ENCODE data around the gene PDLIM5.
"Not testable (repeated sequence)": the region's sequence is repeated elsewhere in the genome, so short reads cannot be mapped to it uniquely, and the experiment has no call there.

The PDLIM5 gene, protein sequence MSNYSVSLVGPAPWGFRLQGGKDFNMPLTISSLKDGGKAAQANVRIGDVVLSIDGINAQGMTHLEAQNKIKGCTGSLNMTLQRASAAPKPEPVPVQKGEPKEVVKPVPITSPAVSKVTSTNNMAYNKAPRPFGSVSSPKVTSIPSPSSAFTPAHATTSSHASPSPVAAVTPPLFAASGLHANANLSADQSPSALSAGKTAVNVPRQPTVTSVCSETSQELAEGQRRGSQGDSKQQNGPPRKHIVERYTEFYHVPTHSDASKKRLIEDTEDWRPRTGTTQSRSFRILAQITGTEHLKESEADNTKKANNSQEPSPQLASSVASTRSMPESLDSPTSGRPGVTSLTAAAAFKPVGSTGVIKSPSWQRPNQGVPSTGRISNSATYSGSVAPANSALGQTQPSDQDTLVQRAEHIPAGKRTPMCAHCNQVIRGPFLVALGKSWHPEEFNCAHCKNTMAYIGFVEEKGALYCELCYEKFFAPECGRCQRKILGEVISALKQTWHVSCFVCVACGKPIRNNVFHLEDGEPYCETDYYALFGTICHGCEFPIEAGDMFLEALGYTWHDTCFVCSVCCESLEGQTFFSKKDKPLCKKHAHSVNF

DNA sequence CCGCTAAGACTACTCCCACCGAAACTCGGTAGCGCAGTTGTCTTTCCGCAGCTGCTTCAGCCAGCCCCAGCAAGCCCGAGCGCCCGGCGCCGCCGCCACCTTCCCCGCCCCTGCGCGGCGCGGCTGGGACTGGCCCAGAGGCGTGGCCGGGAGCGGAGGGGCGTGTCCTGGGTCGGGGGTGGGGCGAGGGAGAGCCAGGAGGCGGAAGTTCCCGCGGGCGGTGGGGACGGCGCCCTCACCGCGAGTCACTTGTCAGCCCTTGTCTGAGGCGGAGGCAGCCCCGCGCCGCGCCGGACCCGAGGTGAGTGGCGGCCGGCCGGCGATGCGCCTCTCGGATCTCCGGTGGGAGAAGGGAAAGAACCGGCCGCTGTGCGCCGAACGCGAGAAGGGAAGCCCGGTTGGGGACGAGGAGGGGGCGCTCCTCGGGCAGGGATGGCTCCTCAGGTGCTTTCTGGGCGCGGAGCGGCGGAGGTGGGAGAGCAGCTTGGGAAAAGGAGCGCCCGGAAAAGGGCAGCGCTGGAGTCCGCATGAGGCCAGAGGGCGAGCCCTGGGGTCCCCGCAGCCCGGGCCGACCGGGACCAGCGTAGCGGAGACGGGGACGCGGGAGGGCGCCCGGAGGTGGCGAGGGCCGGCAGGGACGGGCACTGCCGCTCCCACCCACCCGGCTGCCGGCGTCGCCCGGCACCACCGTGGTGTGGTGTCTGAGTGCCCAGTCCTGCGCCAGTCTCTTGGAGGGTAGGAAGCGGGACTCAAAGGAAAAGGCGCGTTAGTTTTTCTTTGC lies at the start of gene PDLIM5:
Gene PDLIM5 (plus strand): TSS at position 248 of the 781 bp plus-strand sequence. CDS start 3,347 bp downstream, outside the sequence.
- peak; percentile 76 to 82 for DNase-seq (ENCODE audit: low read depth in 2 of 2)

DNA sequence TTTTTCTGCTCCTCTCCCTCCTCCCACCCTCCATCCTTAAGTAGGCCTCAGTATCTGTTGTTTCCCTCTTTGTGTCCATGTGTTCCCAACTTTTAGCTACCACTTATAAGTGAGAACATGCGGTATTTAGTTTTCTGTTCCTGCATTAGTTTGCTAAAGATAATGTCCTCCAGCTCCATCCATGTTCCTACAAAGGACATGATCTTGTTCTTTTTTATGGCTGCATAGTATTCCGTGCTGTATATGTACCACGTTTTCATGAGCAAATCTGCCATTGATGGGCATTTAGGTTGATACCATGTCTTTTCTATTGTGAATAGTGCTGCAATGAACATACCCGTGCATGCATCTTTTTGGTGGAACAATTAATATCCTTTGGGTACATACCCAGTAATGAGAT lies 49.3 kb upstream of the PDLIM5 start:
- not testable (repeated sequence) for DNase-seq (ENCODE audit: low read depth in 2 of 2)

DNA sequence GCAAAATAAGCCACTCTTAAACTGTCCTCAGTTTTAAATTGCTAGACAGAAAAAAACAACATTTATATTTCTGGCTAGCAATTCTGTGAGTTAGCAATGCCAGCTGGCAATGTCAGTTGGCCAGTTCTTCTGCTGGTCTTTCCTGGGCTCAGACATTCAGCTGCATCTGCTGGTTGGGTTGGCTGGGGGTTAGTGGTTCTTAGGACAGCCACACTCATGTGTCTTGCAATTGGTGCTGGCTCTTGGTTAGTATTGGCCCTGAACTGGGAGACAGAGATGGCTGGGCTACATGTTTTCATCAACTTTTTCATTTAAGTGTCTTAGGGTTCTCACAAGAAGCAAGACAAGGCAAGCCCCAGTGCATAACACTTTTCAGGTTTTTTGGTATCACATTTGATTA lies 48.0 kb upstream of the PDLIM5 start:
- DNase-seq (ENCODE audit: low read depth in 2 of 2) = no peak

DNA sequence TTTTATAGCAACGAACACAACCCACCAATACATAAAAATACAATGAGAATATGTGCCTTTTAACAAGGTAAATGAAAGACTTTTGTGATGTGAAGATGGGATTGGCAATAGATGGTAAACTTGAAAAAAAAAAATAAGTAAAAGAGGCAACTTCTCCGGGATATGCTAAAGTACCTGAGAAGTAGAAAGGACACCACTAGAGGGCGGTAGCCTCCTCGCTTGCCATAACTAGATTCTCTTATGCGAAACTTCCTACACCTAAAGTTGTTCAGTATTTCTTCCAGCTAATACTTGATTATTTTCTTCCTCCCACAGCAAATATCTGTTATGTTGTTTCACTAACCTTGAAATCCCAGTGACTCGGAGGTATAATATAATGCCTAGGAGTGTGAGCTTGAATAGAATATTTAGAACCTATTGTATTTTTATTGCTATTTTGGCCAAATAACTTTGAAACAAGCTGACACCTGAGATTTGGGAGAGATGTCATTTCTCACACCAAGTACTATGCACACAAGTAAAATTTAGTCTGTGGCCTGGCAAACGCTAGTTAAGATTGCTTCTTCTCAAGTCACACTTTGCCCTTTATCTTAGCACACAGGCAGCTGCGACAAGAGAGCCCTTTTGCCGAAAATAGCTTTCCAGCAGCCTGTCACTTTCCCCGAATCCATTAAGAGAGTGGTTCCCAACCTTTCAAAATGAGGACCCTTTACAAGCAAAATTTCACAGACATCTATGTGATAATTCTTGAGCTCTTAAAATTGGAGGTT lies 44.9 kb upstream of the PDLIM5 start:
- peak; percentile 11 to 18 for DNase-seq (ENCODE audit: low read depth in 2 of 2)

DNA sequence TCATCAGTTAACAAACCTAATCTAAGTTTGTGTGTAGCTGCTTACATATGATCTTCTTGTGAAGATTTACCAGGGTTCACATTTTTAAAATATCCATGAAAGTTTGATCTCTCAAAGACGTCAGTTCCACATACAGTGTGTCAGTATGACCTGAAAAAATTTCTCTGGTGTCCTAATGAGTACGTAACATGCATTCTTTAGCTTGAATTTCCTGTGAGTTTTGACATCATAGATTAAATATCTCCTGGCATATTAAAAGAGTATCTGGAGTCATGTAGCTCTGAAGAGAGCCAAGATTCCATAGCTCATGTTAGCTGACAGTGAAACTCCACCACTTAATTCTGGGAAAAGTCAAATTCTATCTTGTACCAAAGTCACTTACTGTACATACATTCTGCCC lies 43.9 kb upstream of the PDLIM5 start:
- no peak for DNase-seq (ENCODE audit: low read depth in 2 of 2)

DNA sequence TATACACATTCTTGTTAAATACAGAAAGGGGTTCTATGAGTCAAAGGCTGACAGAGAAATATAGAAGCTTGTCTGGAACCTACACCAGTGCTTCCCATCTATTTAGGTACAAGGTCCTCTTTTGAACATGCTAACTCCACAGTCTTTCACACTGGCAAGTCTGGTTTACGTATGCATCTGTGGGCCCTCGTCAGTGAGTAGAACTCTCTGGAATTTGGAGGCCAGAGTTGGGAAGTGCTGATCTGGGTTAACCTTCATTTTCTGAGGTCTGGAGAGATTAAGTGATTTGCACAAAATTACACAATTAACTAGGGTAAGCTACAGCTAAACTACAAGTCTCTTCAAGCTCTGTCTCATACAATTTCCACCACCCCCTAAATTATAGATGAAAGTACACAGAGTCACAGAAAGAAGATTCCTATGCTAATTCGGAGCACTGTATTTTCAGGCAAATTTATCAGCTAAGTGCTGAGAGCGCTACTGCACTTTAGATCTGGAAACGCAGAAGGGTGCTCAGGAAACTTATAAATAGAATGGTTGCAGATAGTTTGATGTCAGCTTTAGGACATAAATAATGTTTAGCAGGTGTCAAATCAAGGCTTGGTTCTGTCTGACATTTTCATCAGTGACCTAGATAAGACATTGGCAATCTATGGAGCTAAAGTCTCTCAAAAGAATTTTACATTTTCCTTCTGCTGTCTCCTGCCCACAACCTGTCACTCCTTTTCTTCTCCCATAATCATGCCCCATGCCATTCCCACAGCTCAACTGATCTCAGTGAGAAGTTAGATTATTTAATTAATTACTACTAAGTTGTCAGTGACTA lies 43.0 kb upstream of the PDLIM5 start:
- DNase-seq (ENCODE audit: low read depth in 2 of 2) = no peak

DNA sequence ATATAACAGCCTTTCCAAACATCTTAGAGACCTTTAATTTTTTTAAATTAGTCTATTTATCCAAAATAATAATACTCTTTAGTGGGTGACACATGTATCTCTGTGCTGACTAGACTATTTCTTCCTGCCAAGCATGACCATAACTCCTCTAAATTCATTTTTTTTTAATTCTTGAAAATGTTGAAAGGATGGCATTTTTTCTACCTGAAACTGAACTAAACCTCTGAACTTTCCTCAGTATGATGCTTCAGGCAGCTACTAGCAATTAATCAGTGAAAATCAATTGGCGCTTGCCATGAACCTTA lies 42.4 kb upstream of the PDLIM5 start:
- DNase-seq (ENCODE audit: low read depth in 2 of 2) = no peak

DNA sequence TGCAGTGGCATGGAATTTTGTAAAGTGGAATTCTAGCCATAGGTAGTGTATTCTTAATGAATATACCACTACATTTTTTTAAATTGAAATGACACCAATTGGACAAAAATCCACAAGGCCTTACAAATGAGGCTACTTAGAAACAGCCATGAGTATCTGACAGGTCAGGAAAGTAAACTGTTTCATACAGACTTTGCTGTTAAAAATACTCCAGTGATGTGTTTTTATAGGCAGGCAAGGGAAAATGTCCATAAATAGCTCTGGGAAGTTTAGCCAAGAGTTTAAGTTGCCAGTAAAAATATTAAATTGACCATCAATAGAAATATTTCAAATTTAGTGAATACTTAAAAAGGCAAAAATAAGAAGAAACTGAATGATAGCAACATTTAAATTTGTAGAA lies 41.8 kb upstream of the PDLIM5 start:
- no peak for DNase-seq (ENCODE audit: low read depth in 2 of 2)

DNA sequence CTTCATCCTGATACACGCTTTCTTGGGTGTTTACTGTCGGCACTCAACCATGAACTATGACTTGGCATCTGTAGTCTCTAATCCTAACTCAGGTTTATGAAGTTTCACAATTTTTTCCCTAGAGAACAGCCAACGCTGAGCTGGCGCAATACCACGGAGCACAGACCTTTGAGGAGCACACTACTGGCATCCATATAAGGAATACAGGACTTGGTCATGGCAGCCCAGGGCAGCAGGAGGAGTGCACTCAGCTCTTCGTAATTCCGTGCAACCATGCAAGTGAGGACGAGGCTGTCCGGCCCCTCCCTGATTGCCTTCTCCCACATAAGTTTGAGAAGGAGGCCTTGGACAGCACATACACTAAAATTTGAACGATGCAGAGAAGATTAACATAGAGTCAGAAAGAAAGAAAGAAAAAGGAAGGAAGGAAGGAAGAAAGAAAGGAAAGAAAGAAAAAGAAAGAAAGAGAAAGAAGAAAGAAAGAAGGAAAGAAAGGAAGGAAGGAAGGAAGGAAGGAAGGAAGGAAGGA lies 41.0 kb upstream of the PDLIM5 start:
- DNase-seq (ENCODE audit: low read depth in 2 of 2) = no peak

DNA sequence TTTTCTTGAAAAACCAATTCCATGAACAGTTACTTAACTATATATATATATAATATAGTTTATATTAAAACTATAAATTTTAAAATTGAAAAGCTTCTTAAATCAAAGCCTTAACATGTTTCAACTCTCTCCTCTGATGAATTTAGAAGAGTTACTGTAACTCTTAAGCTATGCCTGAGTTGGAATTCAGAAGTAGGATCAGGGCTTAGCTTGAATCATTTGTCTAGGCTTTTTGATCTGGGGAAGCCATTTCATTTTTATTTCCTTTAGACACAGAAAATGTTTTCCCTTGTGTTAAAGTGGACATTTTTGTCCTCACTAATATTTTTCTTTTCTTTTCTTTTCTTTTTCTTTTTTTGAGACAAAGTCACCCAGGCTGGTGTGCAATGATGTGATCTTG lies 40.4 kb upstream of the PDLIM5 start:
- no peak for DNase-seq (ENCODE audit: low read depth in 2 of 2)

DNA sequence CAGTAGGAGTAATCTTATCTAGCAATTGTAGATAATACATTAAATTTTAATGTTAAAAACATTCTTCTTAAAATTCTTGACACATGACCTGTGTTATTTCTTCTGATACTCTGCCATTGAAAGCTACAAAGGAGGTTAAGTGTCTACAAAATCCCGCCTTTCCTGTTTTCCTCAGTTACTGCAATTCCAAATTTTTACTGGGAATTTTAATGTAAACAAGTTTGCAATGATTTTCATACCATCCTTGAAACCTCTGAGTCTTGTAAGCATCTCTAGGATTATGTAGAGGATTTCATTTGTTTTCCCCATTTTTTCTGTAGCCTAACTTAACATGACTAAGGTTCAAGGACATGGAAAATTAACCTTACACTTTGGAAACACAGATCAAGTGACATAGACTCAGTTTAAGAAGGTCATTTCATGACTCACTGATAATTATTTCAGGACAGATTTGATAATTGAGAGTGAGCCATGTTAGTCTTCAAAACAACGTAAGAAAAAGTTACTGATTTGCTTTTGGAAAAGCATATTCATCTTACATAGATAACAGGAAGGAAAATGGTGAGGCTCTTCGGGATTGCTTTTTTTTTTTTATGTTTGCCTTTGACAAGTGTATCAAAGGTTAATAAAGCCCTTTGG lies 39.6 kb upstream of the PDLIM5 start:
- DNase-seq (ENCODE audit: low read depth in 2 of 2) = no peak

DNA sequence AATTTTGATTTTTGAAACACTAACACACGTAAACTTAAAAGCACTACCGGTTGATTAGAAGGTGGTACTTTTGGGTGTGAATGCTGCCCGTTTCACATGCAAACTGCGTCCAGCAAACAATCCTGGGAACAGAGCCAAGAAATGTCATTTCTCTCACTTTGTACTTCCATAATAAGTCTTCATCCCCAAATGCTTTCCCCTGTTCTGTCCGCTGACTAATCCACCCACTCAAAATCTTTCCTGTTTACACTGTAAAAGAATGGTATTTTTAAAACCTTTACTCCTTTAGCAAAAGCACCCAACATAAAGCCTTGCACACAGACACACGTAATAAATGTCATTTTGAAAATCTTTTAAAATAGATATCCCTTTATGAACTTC lies 39.1 kb upstream of the PDLIM5 start:
- no peak for DNase-seq (ENCODE audit: low read depth in 2 of 2)

DNA sequence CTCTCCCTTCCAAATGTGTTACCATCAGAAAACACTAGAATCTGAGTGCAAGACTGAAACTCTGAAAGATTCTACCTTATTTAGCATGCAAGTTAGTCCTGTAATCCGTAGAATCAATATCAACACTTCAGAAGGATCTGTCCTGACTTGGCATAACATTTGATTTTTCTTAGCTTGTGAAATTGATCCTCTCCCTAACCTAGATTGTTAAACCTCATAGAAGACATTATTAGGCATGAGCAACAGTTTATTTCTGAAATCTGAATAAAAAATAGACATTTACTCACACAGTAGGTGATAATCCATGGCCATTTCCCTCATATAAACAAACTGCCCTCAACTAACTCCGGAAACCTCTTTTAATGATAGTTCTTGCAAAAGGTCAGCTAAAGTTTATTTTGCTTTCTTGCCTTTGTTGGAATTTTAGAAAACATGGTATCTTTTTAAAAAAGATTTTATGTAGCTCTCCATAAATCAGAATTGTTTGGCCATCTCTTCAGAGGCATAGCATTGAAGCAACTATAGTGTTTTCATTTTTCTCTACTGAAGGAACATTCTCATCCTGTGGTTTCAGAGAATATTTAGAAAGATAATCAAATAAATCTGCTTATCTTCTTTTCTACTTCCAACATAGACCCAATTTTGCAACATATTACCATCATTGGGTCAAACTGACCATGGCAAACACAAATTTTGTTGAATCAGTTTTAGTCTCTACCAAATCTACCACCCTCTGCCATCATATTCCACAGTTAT lies 38.5 kb upstream of the PDLIM5 start:
- DNase-seq (ENCODE audit: low read depth in 2 of 2) = no peak

DNA sequence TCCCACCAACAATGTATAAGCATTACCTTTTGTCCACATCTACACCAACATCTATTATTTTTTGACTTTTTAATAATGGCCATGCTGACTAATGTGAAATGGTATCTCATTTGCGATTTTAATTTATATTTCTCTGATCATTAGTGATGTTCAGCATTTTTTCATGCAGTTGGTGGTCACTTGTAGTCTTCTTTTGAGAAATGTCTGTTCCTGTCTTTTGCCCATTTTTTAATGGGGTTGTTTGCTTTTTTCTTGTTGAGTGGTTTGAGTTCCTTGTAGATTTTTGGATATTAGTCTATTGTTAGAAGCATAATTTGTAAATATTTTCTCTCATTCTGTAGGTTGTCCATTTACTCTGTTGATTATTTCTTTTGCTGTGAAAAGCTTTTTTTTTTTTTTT lies 36.8 kb upstream of the PDLIM5 start:
- no peak for DNase-seq (ENCODE audit: low read depth in 2 of 2)

DNA sequence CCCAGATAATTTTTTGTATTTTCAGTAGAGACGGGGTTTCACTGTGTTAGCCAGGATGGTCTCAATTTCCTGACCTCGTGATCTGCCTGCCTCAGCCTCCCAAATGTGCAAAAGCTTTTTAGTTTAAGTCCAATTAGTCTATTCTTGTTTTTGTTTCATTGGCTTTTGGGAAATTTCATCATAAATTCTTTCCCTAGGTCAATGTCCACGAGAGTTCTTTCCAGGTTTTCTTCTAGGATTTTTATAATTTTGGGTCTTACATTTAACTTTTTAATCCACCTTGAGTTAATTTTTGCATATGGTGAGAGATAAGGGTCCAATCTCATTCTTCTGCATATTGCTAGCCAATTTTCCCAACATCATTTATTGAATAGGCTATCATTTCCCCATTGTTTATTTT lies 36.3 kb upstream of the PDLIM5 start:
- DNase-seq (ENCODE audit: low read depth in 2 of 2) = no peak

DNA sequence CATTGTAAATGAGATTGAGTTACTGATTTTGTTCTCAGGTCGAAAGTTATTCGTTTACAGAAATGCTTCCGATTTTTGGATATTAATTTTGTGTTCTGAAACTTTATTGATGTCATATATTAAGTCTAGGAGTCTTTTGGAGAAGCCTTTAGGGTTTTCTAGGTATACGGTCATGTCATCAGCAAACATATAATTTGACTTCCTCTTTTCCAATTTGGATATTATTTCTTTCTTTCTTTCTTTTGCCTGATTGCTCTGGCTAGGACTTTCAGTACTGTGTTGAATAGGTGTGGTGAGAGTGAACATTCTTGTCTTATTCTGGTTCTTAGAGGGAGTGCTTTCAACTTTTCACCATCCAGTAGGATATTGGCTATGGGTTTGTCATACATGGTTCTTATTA lies 35.4 kb upstream of the PDLIM5 start:
- DNase-seq (ENCODE audit: low read depth in 2 of 2) = no peak

DNA sequence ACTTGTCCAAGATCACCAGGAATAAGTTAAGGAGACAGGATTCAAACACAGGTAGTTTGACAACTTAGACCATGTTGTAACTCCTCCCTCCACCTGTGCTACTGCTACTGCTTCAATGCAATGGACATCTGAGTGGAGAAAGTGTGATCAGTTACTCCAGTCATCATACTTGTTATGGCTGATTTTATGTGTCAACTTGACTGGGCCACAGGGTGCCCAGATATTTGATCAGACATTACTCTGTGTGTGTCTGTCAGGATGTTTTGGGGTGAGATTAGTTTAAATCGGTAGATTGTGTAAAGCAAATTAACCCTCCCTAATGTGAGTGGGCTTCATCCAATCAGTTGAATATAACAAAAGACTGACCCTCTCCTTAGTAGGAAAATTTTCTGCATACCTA lies 34.8 kb upstream of the PDLIM5 start:
- DNase-seq (ENCODE audit: low read depth in 2 of 2) = no peak

DNA sequence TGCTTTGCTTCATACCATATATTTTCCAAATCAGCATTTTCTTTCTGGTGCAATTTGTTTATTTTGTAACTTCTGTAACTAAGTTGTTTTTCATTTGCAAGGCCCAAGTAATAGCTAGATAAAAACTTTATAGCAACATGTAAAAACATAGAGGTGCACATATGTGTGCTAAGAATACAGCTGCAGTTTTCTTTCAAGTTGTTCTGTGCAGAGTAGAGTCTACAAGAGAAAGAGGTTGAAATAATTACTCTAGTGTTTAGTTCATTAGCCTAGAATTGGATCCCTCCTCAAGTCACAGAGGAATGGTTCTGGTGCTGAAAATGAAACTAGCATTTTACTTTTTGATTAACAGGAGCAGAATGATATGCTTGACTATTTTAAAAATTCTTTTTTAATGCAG lies 32.2 kb upstream of the PDLIM5 start:
- no peak for DNase-seq (ENCODE audit: low read depth in 2 of 2)

DNA sequence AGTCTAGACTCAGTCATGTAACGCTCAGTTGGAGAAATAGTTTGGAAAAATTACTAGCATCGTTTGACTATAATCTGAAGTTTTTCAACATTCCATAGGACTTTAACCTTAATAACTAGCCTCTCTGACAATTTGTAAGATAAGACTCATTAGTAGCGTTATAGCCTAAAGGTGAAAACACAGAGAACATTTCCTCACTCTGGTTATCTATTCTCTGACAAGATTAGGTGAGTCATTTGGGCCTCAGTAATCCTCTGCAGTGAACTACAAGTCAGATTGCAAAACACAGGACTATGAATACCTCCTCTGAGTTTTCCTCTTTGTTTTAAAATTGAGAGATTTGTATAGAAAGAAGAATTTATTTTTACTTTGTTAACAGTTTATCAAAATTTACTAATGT lies 31.8 kb upstream of the PDLIM5 start:
- no peak for DNase-seq (ENCODE audit: low read depth in 2 of 2)

DNA sequence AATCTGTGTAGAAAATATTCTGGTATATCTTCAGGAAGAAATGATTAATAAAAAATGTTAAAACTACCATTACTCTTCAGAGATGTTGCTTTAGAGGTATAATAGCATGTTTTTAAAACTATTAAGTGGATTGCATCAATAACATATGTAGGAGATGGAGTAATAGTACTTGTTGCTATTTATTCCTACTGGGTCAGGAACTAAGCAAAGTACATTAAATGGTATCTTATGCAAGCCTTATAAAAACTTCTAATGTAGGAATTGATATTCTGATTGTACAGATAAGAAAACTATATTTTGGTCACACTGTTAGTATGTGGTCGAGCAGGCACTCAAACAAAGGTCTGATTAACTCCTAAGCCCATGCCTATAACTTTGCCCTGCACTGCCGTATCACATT lies 31.4 kb upstream of the PDLIM5 start:
- DNase-seq (ENCODE audit: low read depth in 2 of 2) = no peak
